ENCODE data around the gene BTD. TPM values are rescaled to one million over a fixed set of nuclear protein-coding genes. Genes with fewer than 3 reads are reported as not detected.
A peak's percentile ranks its signal among the peaks of the same experiment; 100 is the strongest.
"Not testable (repeated sequence)": the region's sequence is repeated elsewhere in the genome, so short reads cannot be mapped to it uniquely, and the experiment has no call there.

BTD gene
- total RNA-seq, 2 experiments from 2014 or later, result 11.2 to 12.5 TPM

GRCh38 chr3:15595955-15596354 is 5.6 kb upstream of the BTD start:
- H3K27me3 Mint-ChIP-seq, result no peaks in the 10 kb centered on the region
- CTCF ChIA-PET, result no interaction called here
- H3K27ac ChIP-seq (ENCODE audit: low read depth in 1 of 2, low read length in 2 of 2), result no peak overlapping the region
- no peak overlapping the region for H3K4me3 Mint-ChIP-seq
- no peak overlapping the region for H3K4me3 ChIP-seq (ENCODE audit: low read length)
- H3K27me3 ChIP-seq (ENCODE audit: control insufficient read depth in 1 of 2, insufficient read depth in 2 of 2, low read length in 2 of 2), result no peaks in the 10 kb centered on the region
- no peak for DNase-seq
- H3K9me3 ChIP-seq (ENCODE audit: control insufficient read depth in 1 of 2, insufficient read depth in 1 of 2, low read length in 2 of 2), result no peaks in the 10 kb centered on the region
- peaks cover 59% of the 10 kb centered on the region for H3K36me3 ChIP-seq (ENCODE audit: insufficient read depth, low read length)
- TF ChIP-seq CTCF (IDR thresholded peaks at IDR 0.05), result no peak
- no peaks in the 10 kb centered on the region for H3K9me3 Mint-ChIP-seq
- H3K27ac Mint-ChIP-seq, result no peak overlapping the region
- no peak for ATAC-seq (ENCODE audit: poor library complexity)
- POLR2A ChIA-PET, result interaction anchor here (1.1 kb wide), 1 partner anchor 29 kb away, joined by 3 read pairs; no protein-coding TSS in a partner anchor
- intact Hi-C loops (cut with DNase I, micrococcal nuclease), result loop anchor here in 1 of 2 experiments (5.0 kb wide), 1 partner anchor 159 kb away; no protein-coding TSS in a partner anchor
- peaks cover 18% of the 10 kb centered on the region for H3K4me1 ChIP-seq (ENCODE audit: insufficient read depth, low read length)
- H3K4me1 Mint-ChIP-seq (ENCODE audit: low read depth), result peaks cover 37% of the 10 kb centered on the region
- H3K36me3 Mint-ChIP-seq (ENCODE audit: low read depth), result peaks cover 51% of the 10 kb centered on the region

- H3K4me3 Mint-ChIP-seq, result peak overlapping the region; percentile 95
- H3K9me3 Mint-ChIP-seq, result no peaks in the 10 kb centered on the region
- H3K4me3 ChIP-seq (ENCODE audit: low read length), result peak overlapping the region; percentile 83
- peaks cover 35% of the 10 kb centered on the region for H3K36me3 ChIP-seq (ENCODE audit: insufficient read depth, low read length)
- intact Hi-C loops (cut with DNase I, micrococcal nuclease), result loop anchor here (1.0 to 10.0 kb wide), 6 partner anchors 46 to 956 kb away; partner anchors contain the start of genes DPH3 (in 1 of the 2), NR2C2 (in 1 of the 2) and OXNAD1 (in 1 of the 2)
- ChIA-PET CTCF (interaction anchor here (0.8 to 1.5 kb wide), 3 partner anchors 26 to 333 kb away, joined by 3 to 5 read pairs (median 3); no protein-coding TSS in a partner anchor), POLR2A (interaction anchor here (0.6 to 2.3 kb wide), 11 partner anchors 12 to 1423 kb away, joined by 3 to 23 read pairs (median 5); partner anchors contain the start of genes CAPN7 and CCDC174)
- no peaks in the 10 kb centered on the region for H3K27me3 Mint-ChIP-seq
- TF ChIP-seq CTCF (IDR thresholded peaks at IDR 0.05), result no peak
- DNase-seq (no peak), ATAC-seq (ENCODE audit: poor library complexity) (no peak)
- H3K9me3 ChIP-seq (ENCODE audit: control insufficient read depth in 1 of 2, insufficient read depth in 1 of 2, low read length in 2 of 2), result no peaks in the 10 kb centered on the region
- H3K36me3 Mint-ChIP-seq (ENCODE audit: low read depth), result peaks cover 69% of the 10 kb centered on the region
- peaks cover 28% of the 10 kb centered on the region for H3K4me1 ChIP-seq (ENCODE audit: insufficient read depth, low read length)
- peak overlapping the region; percentile 71 to 81 for H3K27ac ChIP-seq (ENCODE audit: low read depth in 1 of 2, low read length in 2 of 2)
- H3K4me1 Mint-ChIP-seq (ENCODE audit: low read depth), result peaks cover 65% of the 10 kb centered on the region
- H3K27me3 ChIP-seq (ENCODE audit: control insufficient read depth in 1 of 2, insufficient read depth in 2 of 2, low read length in 2 of 2), result no peaks in the 10 kb centered on the region
- H3K27ac Mint-ChIP-seq, result peak overlapping the region; percentile 91
Measured at GRCh38 chr3:15601046-15601398, 523 bp upstream of the BTD start.

- peaks cover 66% of the 10 kb centered on the region for H3K36me3 Mint-ChIP-seq (ENCODE audit: low read depth)
- Histone ChIP-seq H3K4me3 (ENCODE audit: low read length) (peak overlapping the region; percentile 83), H3K27ac (ENCODE audit: low read depth in 1 of 2, low read length in 2 of 2) (peak overlapping the region; percentile 70 to 75), H3K27me3 (ENCODE audit: control insufficient read depth in 1 of 2, insufficient read depth in 2 of 2, low read length in 2 of 2) (no peaks in the 10 kb centered on the region), H3K9me3 (ENCODE audit: control insufficient read depth in 1 of 2, insufficient read depth in 1 of 2, low read length in 2 of 2) (no peaks in the 10 kb centered on the region), H3K4me1 (ENCODE audit: insufficient read depth, low read length) (peaks cover 28% of the 10 kb centered on the region), H3K36me3 (ENCODE audit: insufficient read depth, low read length) (peaks cover 31% of the 10 kb centered on the region)
- peak overlapping the region; percentile 95 for H3K4me3 Mint-ChIP-seq
- DNase-seq, result no peak
- POLR2A ChIA-PET, result interaction anchor here (0.6 to 2.3 kb wide), 14 partner anchors 11 to 1967 kb away, joined by 3 to 23 read pairs (median 4); partner anchors contain the start of genes CAPN7 and CCDC174
- intact Hi-C loops (cut with DNase I, micrococcal nuclease), result loop anchor here in 1 of 2 experiments (5.0 to 10.0 kb wide), 4 partner anchors 400 to 957 kb away; partner anchors contain the start of genes DPH3, NR2C2 and OXNAD1
- no peak for ATAC-seq (ENCODE audit: poor library complexity)
- H3K27ac Mint-ChIP-seq, result peak overlapping the region; percentile 91
- H3K27me3 Mint-ChIP-seq, result no peaks in the 10 kb centered on the region
- CTCF ChIA-PET, result interaction anchor here (1.2 to 1.5 kb wide), 2 partner anchors 197 to 334 kb away, joined by 3 to 5 read pairs; no protein-coding TSS in a partner anchor
- no peaks in the 10 kb centered on the region for H3K9me3 Mint-ChIP-seq
- no peak for TF ChIP-seq CTCF (IDR thresholded peaks at IDR 0.05)
- peaks cover 63% of the 10 kb centered on the region for H3K4me1 Mint-ChIP-seq (ENCODE audit: low read depth)
Measured at GRCh38 chr3:15602146-15602536, 596 bp downstream of the BTD start.

GRCh38 chr3:15602816-15603215 is 1.3 kb downstream of the BTD start:
- H3K4me1 Mint-ChIP-seq (ENCODE audit: low read depth), result peaks cover 56% of the 10 kb centered on the region
- DNase-seq, POLR2A ChIA-PET: not testable (repeated sequence)

GRCh38 chr3:15604584-15604983 is 3.0 kb downstream of the BTD start:
- H3K4me3 Mint-ChIP-seq, result peak overlapping the region; percentile 69
- H3K27ac ChIP-seq (ENCODE audit: low read depth in 1 of 2, low read length in 2 of 2); ATAC-seq (ENCODE audit: poor library complexity); H3K9me3 Mint-ChIP-seq; CTCF ChIA-PET; H3K9me3 ChIP-seq (ENCODE audit: control insufficient read depth in 1 of 2, insufficient read depth in 1 of 2, low read length in 2 of 2); H3K36me3 ChIP-seq (ENCODE audit: insufficient read depth, low read length); DNase-seq; POLR2A ChIA-PET; H3K27me3 Mint-ChIP-seq; H3K27me3 ChIP-seq (ENCODE audit: control insufficient read depth in 1 of 2, insufficient read depth in 2 of 2, low read length in 2 of 2); H3K4me3 ChIP-seq (ENCODE audit: low read length): not testable (repeated sequence)
- H3K27ac Mint-ChIP-seq, result peak overlapping the region; percentile 57
- intact Hi-C loops (cut with DNase I, micrococcal nuclease), result loop anchor here in 1 of 2 experiments (5.0 to 10.0 kb wide), 4 partner anchors 402 to 960 kb away; partner anchors contain the start of genes DPH3, NR2C2 and OXNAD1
- peaks cover 52% of the 10 kb centered on the region for H3K36me3 Mint-ChIP-seq (ENCODE audit: low read depth)
- peaks cover 21% of the 10 kb centered on the region for H3K4me1 ChIP-seq (ENCODE audit: insufficient read depth, low read length)
- H3K4me1 Mint-ChIP-seq (ENCODE audit: low read depth), result peaks cover 46% of the 10 kb centered on the region

More at GRCh38 chr3:15602816-15603215, 1.3 kb downstream of the BTD start:
- Mint-ChIP-seq H3K36me3 (ENCODE audit: low read depth) (peaks cover 62% of the 10 kb centered on the region), H3K4me3 (peak overlapping the region; percentile 95), H3K27ac (peak overlapping the region; percentile 91)
- H3K9me3 ChIP-seq (ENCODE audit: control insufficient read depth in 1 of 2, insufficient read depth in 1 of 2, low read length in 2 of 2); ATAC-seq (ENCODE audit: poor library complexity); CTCF ChIA-PET; H3K4me3 ChIP-seq (ENCODE audit: low read length); H3K27me3 Mint-ChIP-seq; H3K9me3 Mint-ChIP-seq; H3K27me3 ChIP-seq (ENCODE audit: control insufficient read depth in 1 of 2, insufficient read depth in 2 of 2, low read length in 2 of 2): not testable (repeated sequence)
- intact Hi-C loops (cut with DNase I, micrococcal nuclease), result loop anchor here in 1 of 2 experiments (5.0 to 10.0 kb wide), 4 partner anchors 401 to 958 kb away; partner anchors contain the start of genes DPH3, NR2C2 and OXNAD1
- H3K27ac ChIP-seq (ENCODE audit: low read depth in 1 of 2, low read length in 2 of 2), result peak overlapping the region in 1 of 2 donors; percentile 75
- H3K36me3 ChIP-seq (ENCODE audit: insufficient read depth, low read length), result peaks cover 25% of the 10 kb centered on the region
- peaks cover 28% of the 10 kb centered on the region for H3K4me1 ChIP-seq (ENCODE audit: insufficient read depth, low read length)

Data from CD4-positive, alpha-beta T cell (primary cell).